SK-N-SH (cell line): Measurements from ENCODE around the gene LCMT1. TPM values are rescaled to one million over a fixed set of nuclear protein-coding genes. Genes with fewer than 3 reads are reported as not detected.

Experiments
- CTCF ChIA-PET: fragments of 300-600, 350-600 bp; formaldehyde crosslinking; extraction: SDS; loops from one replicate; lab custom pipeline; 2021; lab: Yijun Ruan, JAX
- POLR2A ChIA-PET: fragments of 350-600 bp; sonication (Branson Sonifier 250); formaldehyde crosslinking; extraction: SDS; loops from one replicate; lab custom pipeline; 2020; ENCODE audit warnings: antibody characterized with exemption, inconsistent platforms; lab: Yijun Ruan, JAX
- DNase-seq: peaks from one replicate; pipeline ENCODE4 v3.0.0; 2012
- H2AFZ ChIP-seq: fragments of 200-600 bp; sonication (generic); 2 replicates; pipeline ENCODE4 v1.8.1; 2016; ENCODE audit warnings: antibody characterized with exemption, mild to moderate bottlenecking, low read depth
- H3F3A ChIP-seq: fragments of 200-600 bp; sonication (generic); replicated peaks from 2 replicates; pipeline ENCODE3; 2016; ENCODE audit warnings: antibody characterized with exemption, mild to moderate bottlenecking; ENCODE audit not compliant: insufficient read depth
- H3K27ac ChIP-seq, 2 experiments: fragments of 200-500 bp in 1 of 2; fragments of 200-600 bp in 1 of 2; sonication (Bioruptor generic) in 1 of 2; sonication (generic), shearing (Covaris generic) in 1 of 2; 2 replicates each; pipeline versions ENCODE4 v1.5.1 to v1.6.1; 2014 to 2016; ENCODE audit warnings: low read depth in 2 of 2, inconsistent platforms in 1 of 2, low read length in 1 of 2, mild to moderate bottlenecking in 1 of 2, mixed read lengths in 1 of 2
- H3K27me3 ChIP-seq: fragments of 200-600 bp; sonication (generic), shearing (Covaris generic); 2 replicates; pipeline ENCODE4 v1.6.1; 2016; ENCODE audit warnings: mixed run types; ENCODE audit not compliant: insufficient read depth
- H3K36me3 ChIP-seq, 2 experiments: fragments of 200-500 bp in 1 of 2; fragments of 200-600 bp in 1 of 2; sonication (Bioruptor generic) in 1 of 2; sonication (generic) in 1 of 2; replicated peaks in 1 of 2; 2 replicates each; pipeline versions ENCODE3 to v1.5.1; 2014 to 2016; ENCODE audit warnings: low read length in 1 of 2, mild to moderate bottlenecking in 1 of 2; ENCODE audit not compliant: insufficient read depth in 2 of 2, control insufficient read depth in 1 of 2
- H3K4me1 ChIP-seq, 2 experiments: fragments of 200-500 bp in 1 of 2; fragments of 200-600 bp in 1 of 2; sonication (Bioruptor generic) in 1 of 2; sonication (generic), shearing (Covaris generic) in 1 of 2; 2 replicates each; pipeline versions ENCODE4 v1.5.1 to v1.6.1; 2014 to 2016; ENCODE audit warnings: low read depth in 1 of 2, low read length in 1 of 2, mixed run types in 1 of 2; ENCODE audit not compliant: insufficient read depth in 2 of 2, control insufficient read depth in 1 of 2
- H3K4me2 ChIP-seq: fragments of 200-600 bp; sonication (generic), shearing (Covaris generic); 2 replicates; pipeline ENCODE4 v1.6.1; 2017; ENCODE audit warnings: mixed run types
- H3K4me3 ChIP-seq, 2 experiments: fragments of 200-500 bp in 1 of 2; fragments of 200-600 bp in 1 of 2; sonication (Bioruptor generic) in 1 of 2; sonication (generic), shearing (Covaris generic) in 1 of 2; 2 replicates each; pipeline versions ENCODE4 v1.5.1 to v1.8.1; 2014 to 2016; ENCODE audit warnings: low read depth in 2 of 2, inconsistent platforms in 1 of 2, low read length in 1 of 2, mild to moderate bottlenecking in 1 of 2, mixed read lengths in 1 of 2, moderate library complexity in 1 of 2
- H3K79me2 ChIP-seq: fragments of 200-600 bp; sonication (generic); 2 replicates; pipeline ENCODE4 v1.8.1; 2017; ENCODE audit warnings: mild to moderate bottlenecking; ENCODE audit not compliant: insufficient read depth
- H3K9ac ChIP-seq: fragments of 200-600 bp; sonication (generic); 2 replicates; pipeline ENCODE4 v1.6.1; 2017; ENCODE audit warnings: mixed run types
- H3K9me2 ChIP-seq: fragments of 200-600 bp; sonication (generic); 2 replicates; pipeline ENCODE4 v1.6.1; 2017; ENCODE audit warnings: mixed run types
- H3K9me3 ChIP-seq: fragments of 200-600 bp; sonication (generic); 2 replicates; pipeline ENCODE4 v1.6.1; 2017; ENCODE audit warnings: mixed run types, mild to moderate bottlenecking, moderate library complexity
- H4K20me1 ChIP-seq: fragments of 200-600 bp; sonication (generic); 2 replicates; pipeline ENCODE4 v1.6.1; 2017; ENCODE audit warnings: mild to moderate bottlenecking, mixed run types; ENCODE audit not compliant: insufficient read depth
- EP300 ChIP-seq, 2 experiments: IDR thresholded peaks; 2 replicates each; pipeline versions ENCODE4 v1.4.0 to v1.6.1; 2012; ENCODE audit warnings: borderline replicate concordance in 1 of 2, low read depth in 1 of 2, low read length in 1 of 2
- FOXJ3 ChIP-seq: sonication (generic); formaldehyde crosslinking; IDR thresholded peaks from 2 replicates; pipeline ENCODE4 v1.5.1; 2020; ENCODE audit warnings: mild to moderate bottlenecking, missing genetic modification reagents
- GABPA ChIP-seq: IDR thresholded peaks from 2 replicates; pipeline ENCODE4 v1.4.0; 2012; ENCODE audit warnings: low read depth, mild to moderate bottlenecking
- JUND ChIP-seq: IDR thresholded peaks from 2 replicates; pipeline ENCODE4 v1.4.0; 2012
- MXI1 ChIP-seq: IDR thresholded peaks from 2 replicates; pipeline ENCODE4 v1.6.1; 2012; ENCODE audit warnings: mild to moderate bottlenecking, low read depth, low read length, improper control_type of control experiment
- NFIC ChIP-seq: IDR thresholded peaks from 2 replicates; pipeline ENCODE4 v1.4.0; 2012; ENCODE audit warnings: borderline replicate concordance
- NRF1 ChIP-seq: IDR thresholded peaks from 2 replicates; pipeline ENCODE4 v1.6.1; 2012; ENCODE audit warnings: low read depth, mild to moderate bottlenecking, low read length
- RFX5 ChIP-seq: IDR thresholded peaks from 2 replicates; pipeline ENCODE4 v1.6.1; 2012; ENCODE audit warnings: mild to moderate bottlenecking, improper control_type of control experiment, low read length
- TCF12 ChIP-seq: IDR thresholded peaks from 2 replicates; pipeline ENCODE4 v1.4.0; 2012
- WGBS: methylation state at CpG from one replicate; pipeline ENCODE4 v1.1.6; 2017; ENCODE audit warnings: low lambda C conversion rate; 5-methylcytosine and 5-hydroxymethylcytosine counted together
- polyA plus RNA-seq, 3 experiments: library from polyadenylated mRNA; depleted of rRNA; stranded (reverse); fragments of >200 nt; gene quantifications; 2 replicates each; pipeline ENCODE4 v1.2.3, GENCODE V29; 2012
- TF ChIP-seq, protein P1 (sequence below): IDR thresholded peaks from 2 replicates; pipeline ENCODE4 v1.4.0; 2012; ENCODE audit warnings: low read depth, borderline replicate concordance
- TF ChIP-seq, protein P2 (sequence below): IDR thresholded peaks from 2 replicates; pipeline ENCODE4; 2012
- TF ChIP-seq, protein P3 (sequence below): IDR thresholded peaks from 2 replicates; pipeline ENCODE4 v1.6.1; 2012; ENCODE audit warnings: mild to moderate bottlenecking, low read depth, low read length, moderate library complexity
- TF ChIP-seq, protein P4 (sequence below): fragments of 200-600 bp; sonication (generic); IDR thresholded peaks from 2 replicates; pipeline ENCODE4 v1.6.1; 2017; ENCODE audit warnings: antibody characterized with exemption, mild to moderate bottlenecking, moderate library complexity
- TF ChIP-seq, protein P5 (sequence below): fragments of 150-350 bp; IDR thresholded peaks from 2 replicates; pipeline ENCODE4 v1.6.1; 2016; ENCODE audit warnings: mild to moderate bottlenecking, low read depth, low read length

LCMT1 gene
- polyA plus RNA-seq, 1 of the 3 experiments (the other 2 are of a cell fraction) = 29.8 TPM

DNA sequence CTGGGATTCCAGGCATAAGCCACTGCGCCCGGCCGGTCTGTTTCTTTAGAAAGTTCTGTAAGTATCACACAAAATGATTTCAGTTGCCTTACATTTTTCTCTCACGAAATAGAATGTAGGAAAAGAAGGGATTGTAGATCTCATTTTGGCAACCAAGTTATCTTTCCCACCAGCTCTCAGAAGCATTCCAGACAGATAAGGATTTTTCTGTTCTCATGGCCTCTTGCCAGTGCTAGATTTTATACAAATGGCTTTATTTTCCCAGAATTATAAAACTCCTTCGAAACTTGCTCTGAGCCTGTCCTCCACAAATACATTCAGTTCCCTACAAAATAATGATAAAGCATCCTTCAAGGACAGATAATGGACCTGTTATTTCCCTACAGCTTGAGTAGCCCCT lies 46.9 kb downstream of the LCMT1 start:
- no peaks in the 10 kb centered on the region for H4K20me1 ChIP-seq
- POLR2A ChIA-PET = no interaction called here
- CTCF ChIA-PET = interaction anchor here (1.2 kb wide), 1 partner anchor 67 kb away, joined by 3 read pairs; no protein-coding TSS in a partner anchor
- H3K36me3 ChIP-seq = peaks cover 20 to 40% of the 10 kb centered on the region in 2 experiments
- no peaks in the 10 kb centered on the region for H3K27me3 ChIP-seq
- no peak overlapping the region for H3K9ac ChIP-seq
- no peaks in the 10 kb centered on the region for H3K9me2 ChIP-seq
- no peaks in the 10 kb centered on the region for H3K4me1 ChIP-seq
- DNase-seq = no peak
- no peaks in the 10 kb centered on the region for H3K79me2 ChIP-seq
- no peak overlapping the region for H3K4me3 ChIP-seq
- WGBS = 94% methylated on average over 5 of the region's 5 CpGs
- H2AFZ ChIP-seq = no peak overlapping the region
- H3K9me3 ChIP-seq = no peaks in the 10 kb centered on the region
- no peak overlapping the region for H3K27ac ChIP-seq
- TF ChIP-seq GABPA = no peak
- no peak for TF ChIP-seq NFIC
- TF ChIP-seq TCF12 = no peak
- TF ChIP-seq, protein P1, sequence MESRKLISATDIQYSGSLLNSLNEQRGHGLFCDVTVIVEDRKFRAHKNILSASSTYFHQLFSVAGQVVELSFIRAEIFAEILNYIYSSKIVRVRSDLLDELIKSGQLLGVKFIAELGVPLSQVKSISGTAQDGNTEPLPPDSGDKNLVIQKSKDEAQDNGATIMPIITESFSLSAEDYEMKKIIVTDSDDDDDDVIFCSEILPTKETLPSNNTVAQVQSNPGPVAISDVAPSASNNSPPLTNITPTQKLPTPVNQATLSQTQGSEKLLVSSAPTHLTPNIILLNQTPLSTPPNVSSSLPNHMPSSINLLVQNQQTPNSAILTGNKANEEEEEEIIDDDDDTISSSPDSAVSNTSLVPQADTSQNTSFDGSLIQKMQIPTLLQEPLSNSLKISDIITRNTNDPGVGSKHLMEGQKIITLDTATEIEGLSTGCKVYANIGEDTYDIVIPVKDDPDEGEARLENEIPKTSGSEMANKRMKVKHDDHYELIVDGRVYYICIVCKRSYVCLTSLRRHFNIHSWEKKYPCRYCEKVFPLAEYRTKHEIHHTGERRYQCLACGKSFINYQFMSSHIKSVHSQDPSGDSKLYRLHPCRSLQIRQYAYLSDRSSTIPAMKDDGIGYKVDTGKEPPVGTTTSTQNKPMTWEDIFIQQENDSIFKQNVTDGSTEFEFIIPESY = no peak
- no peak for TF ChIP-seq FOXJ3 (CRISPR knock-in tag)
- no peaks in the 10 kb centered on the region for H3F3A ChIP-seq
- no peak overlapping the region for H3K4me2 ChIP-seq

DNA sequence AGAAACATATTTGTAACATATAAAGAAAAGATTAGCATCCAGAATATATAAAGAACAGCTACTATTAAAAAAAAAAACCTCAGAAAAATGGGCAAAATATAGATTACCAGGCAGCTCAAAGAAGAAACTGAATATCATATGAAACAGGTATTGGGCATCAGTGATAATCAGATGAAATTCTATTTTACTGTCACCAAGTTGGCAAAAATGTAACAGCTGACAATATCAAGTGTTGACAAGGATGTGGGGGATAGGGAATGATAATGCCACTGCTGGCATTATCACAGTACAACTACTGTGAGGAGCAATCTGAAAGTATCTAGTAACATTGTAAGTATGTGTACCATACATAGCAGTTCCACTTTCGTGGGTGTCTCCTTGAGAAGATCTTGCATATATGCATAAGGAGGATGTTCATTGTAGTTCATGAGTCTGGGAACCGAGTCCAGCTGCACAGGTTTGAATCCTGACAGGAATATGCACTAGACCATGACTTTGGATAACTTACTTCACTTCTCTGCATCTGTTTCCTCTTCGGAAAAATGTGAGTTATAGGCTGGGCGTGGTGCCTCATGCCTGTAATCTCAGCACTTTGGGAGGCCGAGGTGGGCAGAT lies 50.3 kb downstream of the LCMT1 start:
- Histone ChIP-seq H3K9me3 (no peaks in the 10 kb centered on the region), H3K9ac (no peak overlapping the region), H3K9me2 (no peaks in the 10 kb centered on the region), H3K79me2 (no peaks in the 10 kb centered on the region), H3K27me3 (no peaks in the 10 kb centered on the region), H3K4me1 (no peaks in the 10 kb centered on the region), H4K20me1 (no peaks in the 10 kb centered on the region), H3K4me2 (no peak overlapping the region), H3F3A (no peaks in the 10 kb centered on the region), H3K36me3 (peaks cover 33 to 35% of the 10 kb centered on the region in 2 experiments), H2AFZ (no peak overlapping the region), H3K27ac (no peak overlapping the region), H3K4me3 (no peak overlapping the region)
- 100% methylated on average over 5 of the region's 5 CpGs for WGBS
- DNase-seq = no peak
- CTCF ChIA-PET = interaction anchor here (0.6 kb wide), 1 partner anchor 34 kb away, joined by 3 read pairs; no protein-coding TSS in a partner anchor
- POLR2A ChIA-PET = no interaction called here
- TF ChIP-seq, protein P2, sequence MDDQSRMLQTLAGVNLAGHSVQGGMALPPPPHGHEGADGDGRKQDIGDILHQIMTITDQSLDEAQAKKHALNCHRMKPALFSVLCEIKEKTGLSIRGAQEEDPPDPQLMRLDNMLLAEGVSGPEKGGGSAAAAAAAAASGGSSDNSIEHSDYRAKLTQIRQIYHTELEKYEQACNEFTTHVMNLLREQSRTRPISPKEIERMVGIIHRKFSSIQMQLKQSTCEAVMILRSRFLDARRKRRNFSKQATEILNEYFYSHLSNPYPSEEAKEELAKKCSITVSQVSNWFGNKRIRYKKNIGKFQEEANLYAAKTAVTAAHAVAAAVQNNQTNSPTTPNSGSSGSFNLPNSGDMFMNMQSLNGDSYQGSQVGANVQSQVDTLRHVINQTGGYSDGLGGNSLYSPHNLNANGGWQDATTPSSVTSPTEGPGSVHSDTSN = no peak
- TF ChIP-seq JUND (no peak), NFIC (no peak), EP300 (IDR thresholded peaks at IDR 0.05; ENCODE audit: borderline replicate concordance in 1 of 2, low read depth in 1 of 2, low read length in 1 of 2) (no peak), FOXJ3 (CRISPR knock-in tag) (no peak), NRF1 (no peak), MXI1 (no peak), RFX5 (no peak)
- TF ChIP-seq, protein P3, sequence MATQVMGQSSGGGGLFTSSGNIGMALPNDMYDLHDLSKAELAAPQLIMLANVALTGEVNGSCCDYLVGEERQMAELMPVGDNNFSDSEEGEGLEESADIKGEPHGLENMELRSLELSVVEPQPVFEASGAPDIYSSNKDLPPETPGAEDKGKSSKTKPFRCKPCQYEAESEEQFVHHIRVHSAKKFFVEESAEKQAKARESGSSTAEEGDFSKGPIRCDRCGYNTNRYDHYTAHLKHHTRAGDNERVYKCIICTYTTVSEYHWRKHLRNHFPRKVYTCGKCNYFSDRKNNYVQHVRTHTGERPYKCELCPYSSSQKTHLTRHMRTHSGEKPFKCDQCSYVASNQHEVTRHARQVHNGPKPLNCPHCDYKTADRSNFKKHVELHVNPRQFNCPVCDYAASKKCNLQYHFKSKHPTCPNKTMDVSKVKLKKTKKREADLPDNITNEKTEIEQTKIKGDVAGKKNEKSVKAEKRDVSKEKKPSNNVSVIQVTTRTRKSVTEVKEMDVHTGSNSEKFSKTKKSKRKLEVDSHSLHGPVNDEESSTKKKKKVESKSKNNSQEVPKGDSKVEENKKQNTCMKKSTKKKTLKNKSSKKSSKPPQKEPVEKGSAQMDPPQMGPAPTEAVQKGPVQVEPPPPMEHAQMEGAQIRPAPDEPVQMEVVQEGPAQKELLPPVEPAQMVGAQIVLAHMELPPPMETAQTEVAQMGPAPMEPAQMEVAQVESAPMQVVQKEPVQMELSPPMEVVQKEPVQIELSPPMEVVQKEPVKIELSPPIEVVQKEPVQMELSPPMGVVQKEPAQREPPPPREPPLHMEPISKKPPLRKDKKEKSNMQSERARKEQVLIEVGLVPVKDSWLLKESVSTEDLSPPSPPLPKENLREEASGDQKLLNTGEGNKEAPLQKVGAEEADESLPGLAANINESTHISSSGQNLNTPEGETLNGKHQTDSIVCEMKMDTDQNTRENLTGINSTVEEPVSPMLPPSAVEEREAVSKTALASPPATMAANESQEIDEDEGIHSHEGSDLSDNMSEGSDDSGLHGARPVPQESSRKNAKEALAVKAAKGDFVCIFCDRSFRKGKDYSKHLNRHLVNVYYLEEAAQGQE = no peak
- TF ChIP-seq, protein P4, sequence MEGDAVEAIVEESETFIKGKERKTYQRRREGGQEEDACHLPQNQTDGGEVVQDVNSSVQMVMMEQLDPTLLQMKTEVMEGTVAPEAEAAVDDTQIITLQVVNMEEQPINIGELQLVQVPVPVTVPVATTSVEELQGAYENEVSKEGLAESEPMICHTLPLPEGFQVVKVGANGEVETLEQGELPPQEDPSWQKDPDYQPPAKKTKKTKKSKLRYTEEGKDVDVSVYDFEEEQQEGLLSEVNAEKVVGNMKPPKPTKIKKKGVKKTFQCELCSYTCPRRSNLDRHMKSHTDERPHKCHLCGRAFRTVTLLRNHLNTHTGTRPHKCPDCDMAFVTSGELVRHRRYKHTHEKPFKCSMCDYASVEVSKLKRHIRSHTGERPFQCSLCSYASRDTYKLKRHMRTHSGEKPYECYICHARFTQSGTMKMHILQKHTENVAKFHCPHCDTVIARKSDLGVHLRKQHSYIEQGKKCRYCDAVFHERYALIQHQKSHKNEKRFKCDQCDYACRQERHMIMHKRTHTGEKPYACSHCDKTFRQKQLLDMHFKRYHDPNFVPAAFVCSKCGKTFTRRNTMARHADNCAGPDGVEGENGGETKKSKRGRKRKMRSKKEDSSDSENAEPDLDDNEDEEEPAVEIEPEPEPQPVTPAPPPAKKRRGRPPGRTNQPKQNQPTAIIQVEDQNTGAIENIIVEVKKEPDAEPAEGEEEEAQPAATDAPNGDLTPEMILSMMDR = no peak
- TF ChIP-seq, protein P5, sequence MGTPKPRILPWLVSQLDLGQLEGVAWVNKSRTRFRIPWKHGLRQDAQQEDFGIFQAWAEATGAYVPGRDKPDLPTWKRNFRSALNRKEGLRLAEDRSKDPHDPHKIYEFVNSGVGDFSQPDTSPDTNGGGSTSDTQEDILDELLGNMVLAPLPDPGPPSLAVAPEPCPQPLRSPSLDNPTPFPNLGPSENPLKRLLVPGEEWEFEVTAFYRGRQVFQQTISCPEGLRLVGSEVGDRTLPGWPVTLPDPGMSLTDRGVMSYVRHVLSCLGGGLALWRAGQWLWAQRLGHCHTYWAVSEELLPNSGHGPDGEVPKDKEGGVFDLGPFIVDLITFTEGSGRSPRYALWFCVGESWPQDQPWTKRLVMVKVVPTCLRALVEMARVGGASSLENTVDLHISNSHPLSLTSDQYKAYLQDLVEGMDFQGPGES = no peak
- TF ChIP-seq, protein P1 = no peak
